Measurements from ENCODE around the gene AP5S1.
"Not testable (repeated sequence)": the region's sequence is repeated elsewhere in the genome, so short reads cannot be mapped to it uniquely, and the experiment has no call there.

GRCh38 chr20:3829891-3830290, 9.5 kb downstream of the AP5S1 start:
- not testable (repeated sequence) for TF ChIP-seq POLR2AphosphoS5 (IDR thresholded peaks at IDR 0.05; ENCODE audit: low read depth, low read length); POLR2A (IDR thresholded peaks at IDR 0.05; ENCODE audit: low read depth, low read length); TAF1 (IDR thresholded peaks at IDR 0.05; ENCODE audit: borderline replicate concordance, low read depth, low read length)
